GM12878 (cell line): ENCODE data around the gene NGB. TPM values are rescaled to one million over a fixed set of nuclear protein-coding genes. Genes with fewer than 3 reads are reported as not detected.

Experiments used
- ATAC-seq: fragments of 200-7000 bp; cut with Tn5 transposase; 3 replicates; pipeline ENCODE4 v1.9.1; 2020; ENCODE audit warnings: mild to moderate bottlenecking, moderate library complexity
- BruUV-seq: library from RNA; stranded (reverse); fragments of 400-500 nt; replicated peaks from 2 replicates; lab custom pipeline; 2021; lab: Mats Ljungman, UMichigan
- CTCF ChIA-PET: fragments of 300-600 bp; sonication (Branson Sonifier 250); formaldehyde crosslinking; extraction: SDS; loops from one replicate; lab custom pipeline; 2021; ENCODE audit warnings: inconsistent platforms; lab: Yijun Ruan, JAX
- POLR2A ChIA-PET: fragments of 350-600 bp; formaldehyde crosslinking; extraction: SDS; loops from one replicate; lab custom pipeline; 2021; ENCODE audit warnings: inconsistent platforms; lab: Charles Lee
- RAD21 ChIA-PET: fragments of 300-600 bp; sonication (Branson Sonifier 250); formaldehyde crosslinking; loops from one replicate; lab custom pipeline; 2023; ENCODE audit warnings: antibody characterized with exemption; ENCODE audit not compliant: unreplicated experiment; lab: Charles Lee
- SMC1A ChIA-PET: fragments of 300-600 bp; sonication (Branson Sonifier 250); formaldehyde crosslinking; loops from one replicate; lab custom pipeline; 2023; ENCODE audit not compliant: unreplicated experiment, uncharacterized antibody; lab: Charles Lee
- DNase-seq: peaks from one replicate; pipeline ENCODE4 v3.0.0-alpha.2; 2011; ENCODE audit warnings: low read depth, low spot score
- FAIRE-seq: peaks from 3 replicates; lab custom pipeline; 2011; peaks lifted over from hg19 to GRCh38; lab: Jason Lieb, UNC
- H2AFZ ChIP-seq: 2 replicates; pipeline ENCODE4 v1.6.0; 2011; ENCODE audit warnings: low read depth, low read length, control low read depth; ENCODE audit not compliant: control insufficient read depth
- H3K27ac ChIP-seq: 2 replicates; pipeline ENCODE4 v1.5.1; 2011; ENCODE audit warnings: control low read depth; ENCODE audit not compliant: control insufficient read depth, insufficient read depth
- H3K27me3 ChIP-seq, 2 experiments: replicated peaks in 1 of 2; 2 replicates each; pipeline versions ENCODE4 v1.6.0 to v1.6.1; 2011; ENCODE audit warnings: low read length in 1 of 2; ENCODE audit not compliant: control insufficient read depth in 2 of 2, insufficient read depth in 2 of 2
- H3K36me3 ChIP-seq, 2 experiments: 2 replicates each; pipeline ENCODE4 v1.5.1; 2011; ENCODE audit warnings: low read length in 1 of 2; ENCODE audit not compliant: control insufficient read depth in 2 of 2, insufficient read depth in 2 of 2
- H3K4me1 ChIP-seq: 2 replicates; pipeline ENCODE4 v1.6.1; 2011; ENCODE audit warnings: mild to moderate bottlenecking, low read length, moderate library complexity, mixed read lengths; ENCODE audit not compliant: control insufficient read depth, insufficient read depth
- H3K4me2 ChIP-seq: 2 replicates; pipeline ENCODE4 v1.6.0; 2011; ENCODE audit warnings: control low read depth; ENCODE audit not compliant: control insufficient read depth, insufficient read depth
- H3K4me3 ChIP-seq: fragments of 200-600 bp; sonication (generic); 2 replicates; pipeline ENCODE4 v1.5.1; 2016
- H3K79me2 ChIP-seq: 2 replicates; pipeline ENCODE4 v1.6.0; 2011; ENCODE audit warnings: low read length; ENCODE audit not compliant: control insufficient read depth, insufficient read depth
- H3K9ac ChIP-seq: 2 replicates; pipeline ENCODE4 v1.8.0; 2011; ENCODE audit warnings: low read length, control low read depth, mixed read lengths; ENCODE audit not compliant: control insufficient read depth, insufficient read depth
- H3K9me3 ChIP-seq: replicated peaks from 3 replicates; pipeline ENCODE4 v1.5.1; 2011; ENCODE audit warnings: mild to moderate bottlenecking, low read length; ENCODE audit not compliant: control insufficient read depth, insufficient read depth
- H4K20me1 ChIP-seq: 2 replicates; pipeline ENCODE4 v1.6.0; 2011; ENCODE audit not compliant: control insufficient read depth, insufficient read depth
- CBFB ChIP-seq: IDR thresholded peaks from 2 replicates; pipeline ENCODE4 v1.6.1; 2016; ENCODE audit warnings: antibody characterized with exemption, low read depth
- CREB1 ChIP-seq: IDR thresholded peaks from 2 replicates; pipeline ENCODE4 v1.6.1; 2012; ENCODE audit warnings: low read depth, mild to moderate bottlenecking, inconsistent platforms
- MYB ChIP-seq: fragments of 150-350 bp; IDR thresholded peaks from 2 replicates; pipeline ENCODE4 v1.6.1; 2014; ENCODE audit warnings: mild to moderate bottlenecking, low read depth, low read length, borderline replicate concordance
- NBN ChIP-seq: fragments of 450-650 bp; IDR thresholded peaks from 2 replicates; pipeline ENCODE4 v1.6.1; 2016
- NR2C2 ChIP-seq: IDR thresholded peaks from 2 replicates; pipeline ENCODE4 v1.6.1; 2011; ENCODE audit warnings: borderline replicate concordance, low read depth; ENCODE audit not compliant: control insufficient read depth, insufficient read length
- POLR2AphosphoS2 ChIP-seq: IDR thresholded peaks from 2 replicates; pipeline ENCODE4 v1.6.1; 2011; ENCODE audit warnings: low read depth, mild to moderate bottlenecking, low read length, improper control_type of control experiment, moderate library complexity
- SRF ChIP-seq, 2 experiments: IDR thresholded peaks; 2 replicates each; pipeline ENCODE4 v1.6.1; 2011; ENCODE audit warnings: low read depth in 2 of 2, low read length in 2 of 2, mild to moderate bottlenecking in 1 of 2, moderate library complexity in 1 of 2
- TCF3 ChIP-seq: IDR thresholded peaks from 2 replicates; pipeline ENCODE4 v1.6.1; 2012; ENCODE audit warnings: low read depth, mild to moderate bottlenecking, low read length, borderline replicate concordance; ENCODE audit not compliant: insufficient read depth
- ZNF274 ChIP-seq: IDR thresholded peaks from one replicate; pipeline ENCODE4 v1.8.0; 2011; ENCODE audit not compliant: insufficient read length, insufficient read depth
- WGBS: methylation state at CpG from one replicate; pipeline ENCODE4 v1.1.6; 2016; ENCODE audit warnings: low lambda C conversion rate; ENCODE audit not compliant: insufficient replicate concordance, insufficient coverage; ENCODE audit errors: missing lambda C conversion rate; 5-methylcytosine and 5-hydroxymethylcytosine counted together
- in situ Hi-C: fragments of 300-500 bp; cut with MboI; formaldehyde crosslinking; loops from 9 replicates; pipeline ENCODE4 v1.14.3; 2018; ENCODE audit warnings: mixed read lengths
- intact Hi-C: fragments of 100-400 bp; cut with micrococcal nuclease; formaldehyde crosslinking; loops from one replicate; pipeline ENCODE4 v1.14.2; 2022; ENCODE audit not compliant: unreplicated experiment
- polyA plus RNA-seq, 11 experiments: library from polyadenylated mRNA; depleted of rRNA in 4 of 11; unstranded in 6 of 11; stranded (reverse) in 5 of 11; fragments of >200 nt; fragmentation: Nextera tagmentation in 4 of 11; fragmentation: Illumina TruSeq in 1 of 11; extraction: Ambion mirVana in 4 of 11; extraction: Trizol in 1 of 11; gene quantifications; 1 replicate in 1 of 11; 2 replicates in 10 of 11; pipeline versions ENCODE4 v1.2.1 to v1.2.3, GENCODE V29; 2011 to 2016; ENCODE audit warnings: inconsistent platforms in 2 of 11, missing spikeins in 2 of 11, low read depth in 1 of 11
- total RNA-seq, 4 experiments: library from RNA; depleted of rRNA in 3 of 4; stranded (reverse); fragments of >200 nt in 3 of 4; fragmentation: Illumina TruSeq in 1 of 4; extraction: Trizol in 1 of 4; gene quantifications; 2 replicates each; pipeline versions ENCODE4 v1.2.1 to v1.2.3, GENCODE V29; 2013 to 2021
- TF ChIP-seq, protein P1 (sequence below): fragments of 450-650 bp; formaldehyde crosslinking; IDR thresholded peaks from 2 replicates; pipeline ENCODE4 v1.5.0; 2022; ENCODE audit warnings: mild to moderate bottlenecking, missing genetic modification characterization
- TF ChIP-seq, protein P2 (sequence below): fragments of 450-650 bp; IDR thresholded peaks from 2 replicates; pipeline ENCODE4 v1.6.1; 2016; ENCODE audit warnings: mild to moderate bottlenecking, moderate library complexity, borderline replicate concordance
- TF ChIP-seq, protein P3 (sequence below): fragments of 450-650 bp; IDR thresholded peaks from 2 replicates; pipeline ENCODE4 v1.6.1; 2017; ENCODE audit warnings: antibody characterized with exemption, mild to moderate bottlenecking, moderate library complexity

The NGB gene
- total and polyA plus RNA-seq, 10 of the 15 experiments (the other 5 are each of a cell fraction or from before 2014, with no cell fraction given): 0.19 TPM; not detected in 9

DNA sequence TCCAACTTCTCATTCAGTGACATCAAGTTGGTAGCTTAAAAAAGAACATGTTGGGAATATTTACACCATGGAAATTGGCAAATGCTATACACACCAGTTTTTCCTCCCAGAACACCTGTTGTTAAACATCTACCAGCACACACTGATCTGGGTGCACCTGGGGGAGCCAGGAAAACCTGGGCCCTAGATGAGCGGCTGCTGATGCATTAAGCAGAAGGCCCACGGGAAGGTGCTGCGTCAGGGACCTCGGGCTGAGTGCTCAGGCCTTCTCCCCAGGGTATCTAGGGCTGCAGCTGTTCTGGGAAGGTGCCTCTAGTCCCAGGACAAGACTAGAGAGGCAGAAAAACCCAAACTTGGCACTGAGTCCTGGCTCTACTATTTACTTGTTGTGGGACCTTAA, 2.8 kb upstream of the NGB start (continued):
- TF ChIP-seq, protein P1, sequence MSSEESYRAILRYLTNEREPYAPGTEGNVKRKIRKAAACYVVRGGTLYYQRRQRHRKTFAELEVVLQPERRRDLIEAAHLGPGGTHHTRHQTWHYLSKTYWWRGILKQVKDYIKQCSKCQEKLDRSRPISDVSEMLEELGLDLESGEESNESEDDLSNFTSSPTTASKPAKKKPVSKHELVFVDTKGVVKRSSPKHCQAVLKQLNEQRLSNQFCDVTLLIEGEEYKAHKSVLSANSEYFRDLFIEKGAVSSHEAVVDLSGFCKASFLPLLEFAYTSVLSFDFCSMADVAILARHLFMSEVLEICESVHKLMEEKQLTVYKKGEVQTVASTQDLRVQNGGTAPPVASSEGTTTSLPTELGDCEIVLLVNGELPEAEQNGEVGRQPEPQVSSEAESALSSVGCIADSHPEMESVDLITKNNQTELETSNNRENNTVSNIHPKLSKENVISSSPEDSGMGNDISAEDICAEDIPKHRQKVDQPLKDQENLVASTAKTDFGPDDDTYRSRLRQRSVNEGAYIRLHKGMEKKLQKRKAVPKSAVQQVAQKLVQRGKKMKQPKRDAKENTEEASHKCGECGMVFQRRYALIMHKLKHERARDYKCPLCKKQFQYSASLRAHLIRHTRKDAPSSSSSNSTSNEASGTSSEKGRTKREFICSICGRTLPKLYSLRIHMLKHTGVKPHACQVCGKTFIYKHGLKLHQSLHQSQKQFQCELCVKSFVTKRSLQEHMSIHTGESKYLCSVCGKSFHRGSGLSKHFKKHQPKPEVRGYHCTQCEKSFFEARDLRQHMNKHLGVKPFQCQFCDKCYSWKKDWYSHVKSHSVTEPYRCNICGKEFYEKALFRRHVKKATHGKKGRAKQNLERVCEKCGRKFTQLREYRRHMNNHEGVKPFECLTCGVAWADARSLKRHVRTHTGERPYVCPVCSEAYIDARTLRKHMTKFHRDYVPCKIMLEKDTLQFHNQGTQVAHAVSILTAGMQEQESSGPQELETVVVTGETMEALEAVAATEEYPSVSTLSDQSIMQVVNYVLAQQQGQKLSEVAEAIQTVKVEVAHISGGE: no peak
- TF ChIP-seq NR2C2 (no peak), TCF3 (no peak)

DNA sequence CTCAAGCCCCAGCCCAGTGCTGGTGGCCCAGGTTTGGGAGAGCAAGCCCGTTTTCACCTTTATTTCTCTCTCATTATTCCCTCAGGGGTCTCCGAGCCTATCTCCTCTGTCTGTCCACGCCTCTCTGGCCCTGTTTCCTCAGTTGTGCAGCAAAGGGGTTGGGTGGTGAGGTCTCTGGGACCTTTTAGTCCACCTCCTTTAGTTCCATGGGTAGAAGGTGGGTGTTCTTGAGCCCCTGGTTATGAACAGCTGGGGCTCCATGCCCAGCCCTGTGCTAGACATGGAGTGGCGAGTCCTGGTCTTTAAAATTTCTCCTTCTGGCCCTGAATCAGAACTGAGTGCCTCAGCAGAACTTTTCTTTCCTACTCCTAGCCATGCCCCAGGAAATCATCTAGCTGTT, 1.3 kb upstream of the NGB start:
- no peaks in the 10 kb centered on the region for H3K36me3 ChIP-seq
- 13% methylated on average over 4 of the region's 4 CpGs for WGBS
- H3K4me1 ChIP-seq: no peaks in the 10 kb centered on the region
- H3K4me3 ChIP-seq: no peak overlapping the region
- no peaks in the 10 kb centered on the region for H3K79me2 ChIP-seq
- no peak overlapping the region for H2AFZ ChIP-seq
- POLR2A ChIA-PET: no interaction called here
- no peak overlapping the region for H3K27ac ChIP-seq
- intact Hi-C loops (no loop called here), in situ Hi-C loops (no loop called here)
- peaks cover 0 to 6% of the 10 kb centered on the region in 2 experiments; a peak in 3 of 4 replicates for H3K27me3 ChIP-seq
- SMC1A ChIA-PET: interaction anchor here (1.0 kb wide), 1 partner anchor 44 kb away, joined by 3 read pairs; no protein-coding TSS in a partner anchor
- no peaks in the 10 kb centered on the region for H3K9me3 ChIP-seq
- H4K20me1 ChIP-seq: no peaks in the 10 kb centered on the region
- RAD21 ChIA-PET: no interaction called here
- FAIRE-seq (no peak), DNase-seq (no peak), ATAC-seq (no peak)
- H3K9ac ChIP-seq: no peak overlapping the region
- no TSS peak for BruUV-seq
- no peak overlapping the region for H3K4me2 ChIP-seq
- CTCF ChIA-PET: interaction anchor here (1.2 to 2.4 kb wide), 2 partner anchors 12 to 43 kb away, joined by 3 to 9 read pairs; no protein-coding TSS in a partner anchor
- TF ChIP-seq, protein P2, sequence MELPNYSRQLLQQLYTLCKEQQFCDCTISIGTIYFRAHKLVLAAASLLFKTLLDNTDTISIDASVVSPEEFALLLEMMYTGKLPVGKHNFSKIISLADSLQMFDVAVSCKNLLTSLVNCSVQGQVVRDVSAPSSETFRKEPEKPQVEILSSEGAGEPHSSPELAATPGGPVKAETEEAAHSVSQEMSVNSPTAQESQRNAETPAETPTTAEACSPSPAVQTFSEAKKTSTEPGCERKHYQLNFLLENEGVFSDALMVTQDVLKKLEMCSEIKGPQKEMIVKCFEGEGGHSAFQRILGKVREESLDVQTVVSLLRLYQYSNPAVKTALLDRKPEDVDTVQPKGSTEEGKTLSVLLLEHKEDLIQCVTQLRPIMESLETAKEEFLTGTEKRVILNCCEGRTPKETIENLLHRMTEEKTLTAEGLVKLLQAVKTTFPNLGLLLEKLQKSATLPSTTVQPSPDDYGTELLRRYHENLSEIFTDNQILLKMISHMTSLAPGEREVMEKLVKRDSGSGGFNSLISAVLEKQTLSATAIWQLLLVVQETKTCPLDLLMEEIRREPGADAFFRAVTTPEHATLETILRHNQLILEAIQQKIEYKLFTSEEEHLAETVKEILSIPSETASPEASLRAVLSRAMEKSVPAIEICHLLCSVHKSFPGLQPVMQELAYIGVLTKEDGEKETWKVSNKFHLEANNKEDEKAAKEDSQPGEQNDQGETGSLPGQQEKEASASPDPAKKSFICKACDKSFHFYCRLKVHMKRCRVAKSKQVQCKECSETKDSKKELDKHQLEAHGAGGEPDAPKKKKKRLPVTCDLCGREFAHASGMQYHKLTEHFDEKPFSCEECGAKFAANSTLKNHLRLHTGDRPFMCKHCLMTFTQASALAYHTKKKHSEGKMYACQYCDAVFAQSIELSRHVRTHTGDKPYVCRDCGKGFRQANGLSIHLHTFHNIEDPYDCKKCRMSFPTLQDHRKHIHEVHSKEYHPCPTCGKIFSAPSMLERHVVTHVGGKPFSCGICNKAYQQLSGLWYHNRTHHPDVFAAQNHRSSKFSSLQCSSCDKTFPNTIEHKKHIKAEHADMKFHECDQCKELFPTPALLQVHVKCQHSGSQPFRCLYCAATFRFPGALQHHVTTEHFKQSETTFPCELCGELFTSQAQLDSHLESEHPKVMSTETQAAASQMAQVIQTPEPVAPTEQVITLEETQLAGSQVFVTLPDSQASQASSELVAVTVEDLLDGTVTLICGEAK: no peak
- TF ChIP-seq NBN (no peak), ZNF274 (no peak), POLR2AphosphoS2 (no peak), MYB (no peak), SRF (IDR thresholded peaks at IDR 0.05; ENCODE audit: low read depth in 2 of 2, low read length in 2 of 2) (no peak), CREB1 (no peak), CBFB (no peak)
- TF ChIP-seq, protein P3, sequence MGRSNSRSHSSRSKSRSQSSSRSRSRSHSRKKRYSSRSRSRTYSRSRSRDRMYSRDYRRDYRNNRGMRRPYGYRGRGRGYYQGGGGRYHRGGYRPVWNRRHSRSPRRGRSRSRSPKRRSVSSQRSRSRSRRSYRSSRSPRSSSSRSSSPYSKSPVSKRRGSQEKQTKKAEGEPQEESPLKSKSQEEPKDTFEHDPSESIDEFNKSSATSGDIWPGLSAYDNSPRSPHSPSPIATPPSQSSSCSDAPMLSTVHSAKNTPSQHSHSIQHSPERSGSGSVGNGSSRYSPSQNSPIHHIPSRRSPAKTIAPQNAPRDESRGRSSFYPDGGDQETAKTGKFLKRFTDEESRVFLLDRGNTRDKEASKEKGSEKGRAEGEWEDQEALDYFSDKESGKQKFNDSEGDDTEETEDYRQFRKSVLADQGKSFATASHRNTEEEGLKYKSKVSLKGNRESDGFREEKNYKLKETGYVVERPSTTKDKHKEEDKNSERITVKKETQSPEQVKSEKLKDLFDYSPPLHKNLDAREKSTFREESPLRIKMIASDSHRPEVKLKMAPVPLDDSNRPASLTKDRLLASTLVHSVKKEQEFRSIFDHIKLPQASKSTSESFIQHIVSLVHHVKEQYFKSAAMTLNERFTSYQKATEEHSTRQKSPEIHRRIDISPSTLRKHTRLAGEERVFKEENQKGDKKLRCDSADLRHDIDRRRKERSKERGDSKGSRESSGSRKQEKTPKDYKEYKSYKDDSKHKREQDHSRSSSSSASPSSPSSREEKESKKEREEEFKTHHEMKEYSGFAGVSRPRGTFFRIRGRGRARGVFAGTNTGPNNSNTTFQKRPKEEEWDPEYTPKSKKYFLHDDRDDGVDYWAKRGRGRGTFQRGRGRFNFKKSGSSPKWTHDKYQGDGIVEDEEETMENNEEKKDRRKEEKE: no peak
